ENCODE measurements around the gene SOX18. TPM values are rescaled to one million over a fixed set of nuclear protein-coding genes. Genes with fewer than 3 reads are reported as not detected.

The SOX18 gene
- total and polyA plus RNA-seq, 2 donors (not counting 1 experiment from before 2014, with no cell fraction given), result not detected

GRCh38 chr20:64050261-64051032 lies 1.0 kb upstream of the SOX18 start:
- Histone ChIP-seq H3K27ac (ENCODE audit: insufficient read depth, low read length) (no peak overlapping the region), H3K27me3 (ENCODE audit: control insufficient read depth, insufficient read depth, low read length) (peaks cover 11% of the 10 kb centered on the region), H3K36me3 (ENCODE audit: control insufficient read depth, insufficient read depth, low read length) (no peaks in the 10 kb centered on the region), H3K9ac (ENCODE audit: insufficient read depth, low read length) (no peak overlapping the region), H2AFZ (ENCODE audit: low read length) (no peak overlapping the region), H3K4me1 (ENCODE audit: control insufficient read depth, extremely low read depth, insufficient read depth, low read length) (no peaks in the 10 kb centered on the region), H3K4me2 (ENCODE audit: extremely low read depth, insufficient read depth, low read length) (no peak overlapping the region), H3K4me3 (replicated peaks in 1 of 4; ENCODE audit: control extremely low read depth in 1 of 4, insufficient read depth in 1 of 4, low read depth in 3 of 4, low read length in 4 of 4) (no peak overlapping the region), H3K79me2 (ENCODE audit: control insufficient read depth, insufficient read depth, low read length) (no peaks in the 10 kb centered on the region), H4K20me1 (ENCODE audit: control insufficient read depth, extremely low read depth, insufficient read depth, low read length) (no peaks in the 10 kb centered on the region), H3K9me3 (ENCODE audit: control insufficient read depth, insufficient read depth, low read depth, low read length) (no peaks in the 10 kb centered on the region)
- TF ChIP-seq EZH2 (IDR thresholded peaks at IDR 0.05; ENCODE audit: low read length, missing control alignments), result peak; percentile 43
- TF ChIP-seq CTCF (conservative IDR thresholded peaks at IDR 0.05 in 1 of 2, IDR thresholded peaks at IDR 0.05 in 1 of 2; ENCODE audit: low read depth in 1 of 2, low read length in 2 of 2), result no peak
- DNase-seq (ENCODE audit: low read depth in 2 of 2), result no peak

- Histone ChIP-seq H3K9ac (ENCODE audit: insufficient read depth, low read length) (no peak overlapping the region), H3K36me3 (ENCODE audit: control insufficient read depth, insufficient read depth, low read length) (no peaks in the 10 kb centered on the region), H3K4me1 (ENCODE audit: control insufficient read depth, extremely low read depth, insufficient read depth, low read length) (no peaks in the 10 kb centered on the region), H3K27me3 (ENCODE audit: control insufficient read depth, insufficient read depth, low read length) (peaks cover 11% of the 10 kb centered on the region), H3K9me3 (ENCODE audit: control insufficient read depth, insufficient read depth, low read depth, low read length) (no peaks in the 10 kb centered on the region), H2AFZ (ENCODE audit: low read length) (no peak overlapping the region), H3K4me3 (replicated peaks in 1 of 4; ENCODE audit: control extremely low read depth in 1 of 4, insufficient read depth in 1 of 4, low read depth in 3 of 4, low read length in 4 of 4) (no peak overlapping the region), H3K4me2 (ENCODE audit: extremely low read depth, insufficient read depth, low read length) (no peak overlapping the region), H4K20me1 (ENCODE audit: control insufficient read depth, extremely low read depth, insufficient read depth, low read length) (no peaks in the 10 kb centered on the region), H3K79me2 (ENCODE audit: control insufficient read depth, insufficient read depth, low read length) (no peaks in the 10 kb centered on the region), H3K27ac (ENCODE audit: insufficient read depth, low read length) (no peak overlapping the region)
- TF ChIP-seq CTCF (conservative IDR thresholded peaks at IDR 0.05 in 1 of 2, IDR thresholded peaks at IDR 0.05 in 1 of 2; ENCODE audit: low read depth in 1 of 2, low read length in 2 of 2) (no peak), EZH2 (IDR thresholded peaks at IDR 0.05; ENCODE audit: low read length, missing control alignments) (peak; percentile 77)
- no peak for DNase-seq (ENCODE audit: low read depth in 2 of 2)
These were observed 430 bp upstream of the SOX18 start for GRCh38 chr20:64049878-64050260.

- H3K36me3 ChIP-seq (ENCODE audit: control insufficient read depth, insufficient read depth, low read length), result no peaks in the 10 kb centered on the region
- peaks cover 11% of the 10 kb centered on the region for H3K27me3 ChIP-seq (ENCODE audit: control insufficient read depth, insufficient read depth, low read length)
- H3K4me2 ChIP-seq (ENCODE audit: extremely low read depth, insufficient read depth, low read length), result no peak overlapping the region
- H4K20me1 ChIP-seq (ENCODE audit: control insufficient read depth, extremely low read depth, insufficient read depth, low read length), result no peaks in the 10 kb centered on the region
- H3K9me3 ChIP-seq (ENCODE audit: control insufficient read depth, insufficient read depth, low read depth, low read length), result no peaks in the 10 kb centered on the region
- no peak overlapping the region for H2AFZ ChIP-seq (ENCODE audit: low read length)
- no peak overlapping the region for H3K9ac ChIP-seq (ENCODE audit: insufficient read depth, low read length)
- H3K4me3 ChIP-seq (replicated peaks in 1 of 4; ENCODE audit: control extremely low read depth in 1 of 4, insufficient read depth in 1 of 4, low read depth in 3 of 4, low read length in 4 of 4), result no peak overlapping the region
- TF ChIP-seq CTCF (conservative IDR thresholded peaks at IDR 0.05 in 1 of 2, IDR thresholded peaks at IDR 0.05 in 1 of 2; ENCODE audit: low read depth in 1 of 2, low read length in 2 of 2), result no peak
- peak; percentile 91 for TF ChIP-seq EZH2 (IDR thresholded peaks at IDR 0.05; ENCODE audit: low read length, missing control alignments)
- H3K79me2 ChIP-seq (ENCODE audit: control insufficient read depth, insufficient read depth, low read length), result no peaks in the 10 kb centered on the region
- no peak overlapping the region for H3K27ac ChIP-seq (ENCODE audit: insufficient read depth, low read length)
- no peaks in the 10 kb centered on the region for H3K4me1 ChIP-seq (ENCODE audit: control insufficient read depth, extremely low read depth, insufficient read depth, low read length)
- no peak for DNase-seq (ENCODE audit: low read depth in 2 of 2)
These were observed 916 bp downstream of the SOX18 start for GRCh38 chr20:64048402-64049044.

Measured in fibroblast of lung (primary cell).